Panc1 (cell line): ENCODE results near the gene ZNF107. TPM values are rescaled to one million over a fixed set of nuclear protein-coding genes. Genes with fewer than 3 reads are reported as not detected.

Source experiments
- ATAC-seq: fragments of 200-7000 bp; cut with Tn5 transposase; 2 replicates; pipeline ENCODE4 v1.9.1; 2020; ENCODE audit warnings: mild to moderate bottlenecking, moderate library complexity
- BruUV-seq: library from RNA; stranded (reverse); fragments of 400-500 nt; replicated peaks from 2 replicates; lab custom pipeline; 2021; lab: Mats Ljungman, UMichigan
- CTCF ChIA-PET: fragments of 300-600 bp; sonication (Branson Sonifier 250); formaldehyde crosslinking; loops from one replicate; lab custom pipeline; 2022; ENCODE audit warnings: antibody characterized with exemption; lab: Charles Lee
- POLR2A ChIA-PET: fragments of 300-600 bp; sonication (Branson Sonifier 250); formaldehyde crosslinking; loops from one replicate; lab custom pipeline; 2022; ENCODE audit warnings: antibody characterized with exemption; lab: Charles Lee
- DNase-seq: peaks from one replicate; pipeline ENCODE4 v3.0.0-alpha.2; 2010; ENCODE audit warnings: low read depth, low spot score
- H3K27ac ChIP-seq: 2 replicates; pipeline ENCODE4 v1.5.1; 2011; ENCODE audit warnings: mild to moderate bottlenecking, low read length, inconsistent platforms
- H3K27me3 ChIP-seq: fragments of 200-500 bp; sonication (Bioruptor generic); 2 replicates; pipeline ENCODE4 v1.6.0; 2014; ENCODE audit warnings: low read length, inconsistent platforms; ENCODE audit not compliant: control insufficient read depth, insufficient read depth
- H3K36me3 ChIP-seq: fragments of 200-500 bp; sonication (Bioruptor generic); 2 replicates; pipeline ENCODE4 v1.5.1; 2014; ENCODE audit warnings: inconsistent platforms, mild to moderate bottlenecking, low read length, moderate library complexity; ENCODE audit not compliant: control insufficient read depth, insufficient read depth
- H3K4me1 ChIP-seq: 2 replicates; pipeline ENCODE4 v1.5.1; 2011; ENCODE audit warnings: inconsistent platforms, mild to moderate bottlenecking, low read length, moderate library complexity; ENCODE audit not compliant: control insufficient read depth, insufficient read depth
- H3K4me3 ChIP-seq, 2 experiments: 2 replicates each; pipeline ENCODE4 v1.5.1; 2011 to 2012; ENCODE audit warnings: low read depth in 2 of 2, low read length in 2 of 2, mild to moderate bottlenecking in 2 of 2, inconsistent platforms in 1 of 2, moderate library complexity in 1 of 2
- H3K9me3 ChIP-seq: fragments of 200-500 bp; sonication (Bioruptor generic); 2 replicates; pipeline ENCODE4 v1.5.1; 2014; ENCODE audit warnings: low read depth, mild to moderate bottlenecking, inconsistent platforms, low read length, moderate library complexity; ENCODE audit not compliant: control insufficient read depth, insufficient read depth
- POLR2AphosphoS5 ChIP-seq: IDR thresholded peaks from 2 replicates; pipeline ENCODE4 v1.6.1; 2012; ENCODE audit warnings: mild to moderate bottlenecking, low read depth, low read length, moderate library complexity
- SIN3A ChIP-seq: IDR thresholded peaks from 2 replicates; pipeline ENCODE4 v1.6.1; 2012; ENCODE audit warnings: low read depth, mild to moderate bottlenecking, low read length, moderate library complexity, borderline replicate concordance; ENCODE audit not compliant: insufficient read depth
- TCF7L2 ChIP-seq: IDR thresholded peaks from 2 replicates; pipeline ENCODE4 v1.6.1; 2011; ENCODE audit warnings: mild to moderate bottlenecking, low read depth, low read length, inconsistent platforms
- in situ Hi-C: cut with HindIII; loops from 2 replicates; pipeline ENCODE4 v1.10.0; 2016; ENCODE audit warnings: low sequenced_read_pairs, low pct_unique_long_range_greater_than_20kb
- intact Hi-C: fragments of 100-400 bp; cut with micrococcal nuclease; formaldehyde crosslinking; loops from one replicate; pipeline ENCODE4 v1.10.0; 2022; ENCODE audit not compliant: unreplicated experiment
- total RNA-seq: library from RNA; stranded (reverse); gene quantifications from one replicate; pipeline ENCODE4 v1.2.1, GENCODE V29; 2021; ENCODE audit not compliant: unreplicated experiment
- TF ChIP-seq, protein P1 (sequence below): fragments of 450-650 bp; IDR thresholded peaks from 2 replicates; pipeline ENCODE4 v1.5.1; 2017; ENCODE audit warnings: mild to moderate bottlenecking
- TF ChIP-seq, protein P2 (sequence below), 2 experiments: IDR thresholded peaks; 2 replicates each; pipeline ENCODE4 v1.6.1; 2011 to 2012; ENCODE audit warnings: low read depth in 2 of 2, control low read depth in 1 of 2, low read length in 1 of 2, mild to moderate bottlenecking in 1 of 2, moderate library complexity in 1 of 2; ENCODE audit not compliant: insufficient read depth in 1 of 2

ZNF107 gene
- total RNA-seq, 1 experiment from 2014 or later, result 11.1 TPM

DNA sequence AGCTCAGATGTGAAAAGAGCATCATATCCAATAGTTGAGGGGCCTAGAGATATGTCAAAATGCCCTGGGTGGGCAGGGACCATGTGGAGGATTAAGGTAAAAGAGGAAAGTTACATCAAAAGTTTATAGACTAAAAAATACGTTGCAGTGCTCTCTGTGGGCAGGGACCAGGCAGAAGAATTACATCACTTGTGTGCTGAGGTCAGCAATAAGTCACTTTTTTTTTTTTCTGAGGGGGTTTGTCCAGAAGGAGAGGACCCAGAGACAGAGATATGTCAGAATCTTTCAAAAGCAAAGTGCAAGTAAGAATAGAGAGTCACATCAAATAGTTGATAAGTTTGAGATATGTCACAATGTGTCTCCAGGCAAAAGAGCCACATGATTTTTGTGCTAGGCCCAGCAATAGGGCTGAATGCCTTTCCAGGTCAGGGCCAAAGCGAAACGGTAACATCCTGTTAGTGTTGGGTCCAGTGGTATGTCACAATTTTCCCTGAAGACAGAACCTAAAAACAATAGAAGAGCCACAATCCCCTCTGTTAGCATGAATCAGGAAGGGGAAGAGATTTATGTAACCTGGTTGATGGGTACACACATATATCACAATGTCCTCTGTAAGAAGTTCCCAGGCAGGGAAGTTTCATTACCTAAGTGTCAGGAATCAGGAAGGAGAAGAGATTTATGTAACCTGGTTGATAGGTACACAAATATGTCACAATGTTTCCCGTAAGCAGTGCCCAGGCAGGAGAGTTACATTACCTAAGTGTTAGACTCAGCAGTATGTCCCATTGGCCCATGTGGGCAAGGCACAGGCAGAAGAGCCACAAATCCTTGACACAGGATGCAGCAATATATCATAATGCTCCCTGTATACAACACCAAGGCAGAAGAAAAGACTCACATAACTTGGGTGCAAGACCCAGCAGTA lies 28.1 kb upstream of the ZNF107 start:
- ATAC-seq (no peak; the same call in 1 of the 2 replicates), DNase-seq (no peak)
- H3K27ac ChIP-seq, result no peak overlapping the region
- H3K9me3 ChIP-seq, result no peaks in the 10 kb centered on the region
- H3K27me3 ChIP-seq, result no peaks in the 10 kb centered on the region
- H3K36me3 ChIP-seq, result no peaks in the 10 kb centered on the region
- in situ Hi-C loops (no loop called here), intact Hi-C loops (no loop called here)
- BruUV-seq, result no TSS peak
- H3K4me3 ChIP-seq, result no peak overlapping the region
- TF ChIP-seq, protein P1, sequence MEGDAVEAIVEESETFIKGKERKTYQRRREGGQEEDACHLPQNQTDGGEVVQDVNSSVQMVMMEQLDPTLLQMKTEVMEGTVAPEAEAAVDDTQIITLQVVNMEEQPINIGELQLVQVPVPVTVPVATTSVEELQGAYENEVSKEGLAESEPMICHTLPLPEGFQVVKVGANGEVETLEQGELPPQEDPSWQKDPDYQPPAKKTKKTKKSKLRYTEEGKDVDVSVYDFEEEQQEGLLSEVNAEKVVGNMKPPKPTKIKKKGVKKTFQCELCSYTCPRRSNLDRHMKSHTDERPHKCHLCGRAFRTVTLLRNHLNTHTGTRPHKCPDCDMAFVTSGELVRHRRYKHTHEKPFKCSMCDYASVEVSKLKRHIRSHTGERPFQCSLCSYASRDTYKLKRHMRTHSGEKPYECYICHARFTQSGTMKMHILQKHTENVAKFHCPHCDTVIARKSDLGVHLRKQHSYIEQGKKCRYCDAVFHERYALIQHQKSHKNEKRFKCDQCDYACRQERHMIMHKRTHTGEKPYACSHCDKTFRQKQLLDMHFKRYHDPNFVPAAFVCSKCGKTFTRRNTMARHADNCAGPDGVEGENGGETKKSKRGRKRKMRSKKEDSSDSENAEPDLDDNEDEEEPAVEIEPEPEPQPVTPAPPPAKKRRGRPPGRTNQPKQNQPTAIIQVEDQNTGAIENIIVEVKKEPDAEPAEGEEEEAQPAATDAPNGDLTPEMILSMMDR, result no peak
- no peak for TF ChIP-seq POLR2AphosphoS5
- TF ChIP-seq, protein P2, sequence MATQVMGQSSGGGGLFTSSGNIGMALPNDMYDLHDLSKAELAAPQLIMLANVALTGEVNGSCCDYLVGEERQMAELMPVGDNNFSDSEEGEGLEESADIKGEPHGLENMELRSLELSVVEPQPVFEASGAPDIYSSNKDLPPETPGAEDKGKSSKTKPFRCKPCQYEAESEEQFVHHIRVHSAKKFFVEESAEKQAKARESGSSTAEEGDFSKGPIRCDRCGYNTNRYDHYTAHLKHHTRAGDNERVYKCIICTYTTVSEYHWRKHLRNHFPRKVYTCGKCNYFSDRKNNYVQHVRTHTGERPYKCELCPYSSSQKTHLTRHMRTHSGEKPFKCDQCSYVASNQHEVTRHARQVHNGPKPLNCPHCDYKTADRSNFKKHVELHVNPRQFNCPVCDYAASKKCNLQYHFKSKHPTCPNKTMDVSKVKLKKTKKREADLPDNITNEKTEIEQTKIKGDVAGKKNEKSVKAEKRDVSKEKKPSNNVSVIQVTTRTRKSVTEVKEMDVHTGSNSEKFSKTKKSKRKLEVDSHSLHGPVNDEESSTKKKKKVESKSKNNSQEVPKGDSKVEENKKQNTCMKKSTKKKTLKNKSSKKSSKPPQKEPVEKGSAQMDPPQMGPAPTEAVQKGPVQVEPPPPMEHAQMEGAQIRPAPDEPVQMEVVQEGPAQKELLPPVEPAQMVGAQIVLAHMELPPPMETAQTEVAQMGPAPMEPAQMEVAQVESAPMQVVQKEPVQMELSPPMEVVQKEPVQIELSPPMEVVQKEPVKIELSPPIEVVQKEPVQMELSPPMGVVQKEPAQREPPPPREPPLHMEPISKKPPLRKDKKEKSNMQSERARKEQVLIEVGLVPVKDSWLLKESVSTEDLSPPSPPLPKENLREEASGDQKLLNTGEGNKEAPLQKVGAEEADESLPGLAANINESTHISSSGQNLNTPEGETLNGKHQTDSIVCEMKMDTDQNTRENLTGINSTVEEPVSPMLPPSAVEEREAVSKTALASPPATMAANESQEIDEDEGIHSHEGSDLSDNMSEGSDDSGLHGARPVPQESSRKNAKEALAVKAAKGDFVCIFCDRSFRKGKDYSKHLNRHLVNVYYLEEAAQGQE (IDR thresholded peaks at IDR 0.05; ENCODE audit: insufficient read depth in 1 of 2, low read depth in 2 of 2, low read length in 1 of 2), result no peak
- no peak for TF ChIP-seq TCF7L2
- no peak for TF ChIP-seq SIN3A
- POLR2A ChIA-PET, result interaction anchor here (0.7 kb wide), 1 partner anchor 368 kb away, joined by 5 read pairs; no protein-coding TSS in a partner anchor
- no peaks in the 10 kb centered on the region for H3K4me1 ChIP-seq
- CTCF ChIA-PET, result no interaction called here

- ChIA-PET POLR2A (no interaction called here), CTCF (no interaction called here)
- intact Hi-C loops, result no loop called here
- no peaks in the 10 kb centered on the region for H3K4me1 ChIP-seq
- H3K27me3 ChIP-seq, result no peaks in the 10 kb centered on the region
- DNase-seq (no peak), ATAC-seq (no peak)
- no peak overlapping the region for H3K27ac ChIP-seq
- no peaks in the 10 kb centered on the region for H3K9me3 ChIP-seq
- in situ Hi-C loops, result no loop called here
- no peak overlapping the region for H3K4me3 ChIP-seq
- H3K36me3 ChIP-seq, result no peaks in the 10 kb centered on the region
- TF ChIP-seq TCF7L2 (no peak), SIN3A (no peak)
- no TSS peak for BruUV-seq
These were observed 27.1 kb upstream of the ZNF107 start for GRCh38 chr7:64638822-64639221.
